ENCODE data around the gene SLC27A3.

SLC27A3 gene

GRCh38 chr1:153789478-153790034 lies 14.3 kb downstream of the SLC27A3 start:
- TF ChIP-seq TEAD4 (IDR thresholded peaks at IDR 0.05) (no peak), NFIC (IDR thresholded peaks at IDR 0.05) (no peak), EP300 (IDR thresholded peaks at IDR 0.05; ENCODE audit: borderline replicate concordance) (no peak), REST (IDR thresholded peaks at IDR 0.05; ENCODE audit: low read depth) (no peak), YY1 (IDR thresholded peaks at IDR 0.05; ENCODE audit: low read depth) (no peak), ZBTB7A (IDR thresholded peaks at IDR 0.05; ENCODE audit: low read depth) (no peak), RAD21 (IDR thresholded peaks at IDR 0.05; ENCODE audit: low read depth) (no peak; the same call in 1 of the 2 replicates), FOXM1 (IDR thresholded peaks at IDR 0.05; ENCODE audit: borderline replicate concordance, low read depth) (no peak), TCF12 (IDR thresholded peaks at IDR 0.05; ENCODE audit: low read depth) (no peak), CREB1 (IDR thresholded peaks at IDR 0.05; ENCODE audit: low read depth) (no peak), EGR1 (IDR thresholded peaks at IDR 0.05) (no peak), USF1 (IDR thresholded peaks at IDR 0.05) (no peak), TAF1 (IDR thresholded peaks at IDR 0.05; ENCODE audit: low read depth) (no peak), CEBPB (IDR thresholded peaks at IDR 0.05) (no peak), MAX (IDR thresholded peaks at IDR 0.05) (no peak)

GRCh38 chr1:153790313-153790965 lies 15.2 kb downstream of the SLC27A3 start:
- TF ChIP-seq REST (IDR thresholded peaks at IDR 0.05; ENCODE audit: low read depth) (no peak), TAF1 (IDR thresholded peaks at IDR 0.05; ENCODE audit: low read depth) (no peak), TCF12 (IDR thresholded peaks at IDR 0.05; ENCODE audit: low read depth) (no peak), CREB1 (IDR thresholded peaks at IDR 0.05; ENCODE audit: low read depth) (no peak), MAX (IDR thresholded peaks at IDR 0.05) (no peak), NFIC (IDR thresholded peaks at IDR 0.05) (no peak), FOXM1 (IDR thresholded peaks at IDR 0.05; ENCODE audit: borderline replicate concordance, low read depth) (no peak), RAD21 (IDR thresholded peaks at IDR 0.05; ENCODE audit: low read depth) (no peak), EGR1 (IDR thresholded peaks at IDR 0.05) (no peak), CEBPB (IDR thresholded peaks at IDR 0.05) (no peak), ZBTB7A (IDR thresholded peaks at IDR 0.05; ENCODE audit: low read depth) (no peak), USF1 (IDR thresholded peaks at IDR 0.05) (no peak), EP300 (IDR thresholded peaks at IDR 0.05; ENCODE audit: borderline replicate concordance) (no peak), YY1 (IDR thresholded peaks at IDR 0.05; ENCODE audit: low read depth) (no peak), TEAD4 (IDR thresholded peaks at IDR 0.05) (no peak)

- no peak for TF ChIP-seq REST (IDR thresholded peaks at IDR 0.05; ENCODE audit: low read depth)
- TF ChIP-seq NFIC (IDR thresholded peaks at IDR 0.05) = no peak
- TF ChIP-seq TCF12 (IDR thresholded peaks at IDR 0.05; ENCODE audit: low read depth) = no peak
These were observed 15.9 kb downstream of the SLC27A3 start for GRCh38 chr1:153790966-153791647.

Data from Ishikawa (cell line).